Natural killer cell (primary cell): ENCODE data around the gene C1QB. TPM values are rescaled to one million over a fixed set of nuclear protein-coding genes. Genes with fewer than 3 reads are reported as not detected.

ENCODE experiments used
- ATAC-seq, 3 donors: fragments of 150-1000 bp in 2 of 3; fragments of 200-7000 bp in 1 of 3; cut with Tn5 transposase; 1 replicate in 1 of 3; 2 replicates in 2 of 3; pipeline ENCODE4 v1.10.0; 2021; ENCODE audit warnings: mild to moderate bottlenecking in 2 of 3, moderate library complexity in 2 of 3
- DNase-seq, 2 donors: peaks; one replicate each; pipeline versions ENCODE4 v3.0.0 to v3.0.0-alpha.2; 2013 to 2021; ENCODE audit warnings: mixed read lengths in 1 of 2
- H3K27ac ChIP-seq: one replicate; pipeline ENCODE4 v1.5.1; 2013; ENCODE audit warnings: mild to moderate bottlenecking, low read length
- H3K27me3 ChIP-seq: one replicate; pipeline ENCODE4 v1.6.1; 2013; ENCODE audit warnings: low read length; ENCODE audit not compliant: control insufficient read depth, insufficient read depth
- H3K36me3 ChIP-seq: one replicate; pipeline ENCODE4 v1.6.1; 2013; ENCODE audit warnings: low read length; ENCODE audit not compliant: control insufficient read depth, insufficient read depth
- H3K4me1 ChIP-seq: one replicate; pipeline ENCODE4 v1.6.1; 2013; ENCODE audit warnings: low read length; ENCODE audit not compliant: control insufficient read depth, insufficient read depth
- H3K4me3 ChIP-seq: one replicate; pipeline ENCODE4 v1.5.1; 2013; ENCODE audit warnings: low read length
- H3K9me3 ChIP-seq: one replicate; pipeline ENCODE4 v1.6.1; 2013; ENCODE audit warnings: low read length; ENCODE audit not compliant: control insufficient read depth, insufficient read depth
- H3K27ac Mint-ChIP-seq, 2 donors: one replicate each; pipeline ENCODE4 v1.8.0; 2022; ENCODE audit warnings: mild to moderate bottlenecking in 2 of 2, mixed read lengths in 2 of 2, moderate library complexity in 1 of 2
- H3K27me3 Mint-ChIP-seq, 2 donors: one replicate each; pipeline ENCODE4 v1.8.0; 2022; ENCODE audit warnings: low read depth in 2 of 2, mixed read lengths in 2 of 2
- H3K36me3 Mint-ChIP-seq: one replicate; pipeline ENCODE4 v1.8.0; 2022; ENCODE audit warnings: mixed read lengths
- H3K4me1 Mint-ChIP-seq, 2 donors: one replicate each; pipeline ENCODE4 v1.8.0; 2022; ENCODE audit warnings: mixed read lengths in 2 of 2
- H3K4me3 Mint-ChIP-seq: one replicate; pipeline ENCODE4 v1.8.0; 2022; ENCODE audit warnings: mild to moderate bottlenecking, moderate library complexity, mixed read lengths
- H3K9me3 Mint-ChIP-seq, 2 donors: one replicate each; pipeline ENCODE4 v1.8.0; 2022; ENCODE audit warnings: mixed read lengths in 2 of 2
- WGBS: methylation state at CpG from one replicate; pipeline ENCODE4 v1.1.7; 2013; ENCODE audit warnings: missing lambda C conversion rate; ENCODE audit not compliant: insufficient coverage; 5-methylcytosine and 5-hydroxymethylcytosine counted together
- intact Hi-C: fragments of 100-400 bp; cut with micrococcal nuclease; formaldehyde crosslinking; loops from one replicate; pipeline ENCODE4 v1.14.2; 2022
- total RNA-seq, 4 donors: library from RNA; stranded (reverse); fragments of 120-200 nt in 1 of 4; gene quantifications; one replicate each; pipeline versions ENCODE4 v1.2.3 to v1.2.4, GENCODE V29; 2013 to 2022
- TF ChIP-seq, protein P1 (sequence below): fragments of 200-600 bp; IDR thresholded peaks from one replicate; pipeline ENCODE4 v1.8.0; 2022; ENCODE audit warnings: antibody characterized with exemption

The C1QB gene
- total RNA-seq, 3 donors from 2014 or later (not counting 1 experiment from before 2014, with no cell fraction given), result 0.70 to 1.3 TPM; not detected in 1

DNA sequence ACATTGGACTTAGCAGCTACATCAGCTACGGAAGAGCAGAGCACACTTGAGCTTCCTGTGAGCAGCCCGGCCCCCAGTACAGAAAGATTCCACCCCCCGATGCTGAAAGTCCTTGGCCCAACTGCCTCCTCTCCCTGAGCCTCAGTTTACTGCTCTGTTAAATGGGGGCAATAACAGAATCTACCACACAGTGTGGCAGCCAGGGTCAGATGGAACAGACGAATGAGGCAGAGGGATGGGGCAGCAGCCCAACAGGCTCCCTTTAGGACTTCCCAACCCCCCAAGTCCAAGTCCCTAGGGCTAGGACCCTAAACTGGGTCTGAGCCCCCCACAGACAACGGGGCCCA is 39.5 kb upstream of the C1QB start:
- TF ChIP-seq, protein P1, sequence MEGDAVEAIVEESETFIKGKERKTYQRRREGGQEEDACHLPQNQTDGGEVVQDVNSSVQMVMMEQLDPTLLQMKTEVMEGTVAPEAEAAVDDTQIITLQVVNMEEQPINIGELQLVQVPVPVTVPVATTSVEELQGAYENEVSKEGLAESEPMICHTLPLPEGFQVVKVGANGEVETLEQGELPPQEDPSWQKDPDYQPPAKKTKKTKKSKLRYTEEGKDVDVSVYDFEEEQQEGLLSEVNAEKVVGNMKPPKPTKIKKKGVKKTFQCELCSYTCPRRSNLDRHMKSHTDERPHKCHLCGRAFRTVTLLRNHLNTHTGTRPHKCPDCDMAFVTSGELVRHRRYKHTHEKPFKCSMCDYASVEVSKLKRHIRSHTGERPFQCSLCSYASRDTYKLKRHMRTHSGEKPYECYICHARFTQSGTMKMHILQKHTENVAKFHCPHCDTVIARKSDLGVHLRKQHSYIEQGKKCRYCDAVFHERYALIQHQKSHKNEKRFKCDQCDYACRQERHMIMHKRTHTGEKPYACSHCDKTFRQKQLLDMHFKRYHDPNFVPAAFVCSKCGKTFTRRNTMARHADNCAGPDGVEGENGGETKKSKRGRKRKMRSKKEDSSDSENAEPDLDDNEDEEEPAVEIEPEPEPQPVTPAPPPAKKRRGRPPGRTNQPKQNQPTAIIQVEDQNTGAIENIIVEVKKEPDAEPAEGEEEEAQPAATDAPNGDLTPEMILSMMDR, result no peak
- intact Hi-C loops, result no loop called here
- no peak for DNase-seq
- Mint-ChIP-seq H3K4me3 (no peak overlapping the region), H3K27me3 (peaks cover 21 to 28% of the 10 kb centered on the region in 2 donors), H3K27ac (no peak overlapping the region), H3K36me3 (no peaks in the 10 kb centered on the region), H3K4me1 (no peaks in the 10 kb centered on the region), H3K9me3 (no peaks in the 10 kb centered on the region)
- no peaks in the 10 kb centered on the region for H3K27me3 ChIP-seq
- WGBS, result 73% methylated on average over 5 of the region's 5 CpGs
- no peak overlapping the region for H3K27ac ChIP-seq
- H3K9me3 ChIP-seq, result no peaks in the 10 kb centered on the region
- H3K4me1 ChIP-seq, result no peaks in the 10 kb centered on the region
- no peak for ATAC-seq
- H3K4me3 ChIP-seq, result no peak overlapping the region
- no peaks in the 10 kb centered on the region for H3K36me3 ChIP-seq

- no peaks in the 10 kb centered on the region for H3K4me1 Mint-ChIP-seq
- no peaks in the 10 kb centered on the region for H3K9me3 Mint-ChIP-seq
- ATAC-seq (no peak), DNase-seq (no peak)
- WGBS, result 57% methylated on average over 12 of the region's 12 CpGs
- Histone ChIP-seq H3K4me3 (no peak overlapping the region), H3K9me3 (no peaks in the 10 kb centered on the region), H3K36me3 (no peaks in the 10 kb centered on the region), H3K27ac (no peak overlapping the region), H3K4me1 (no peaks in the 10 kb centered on the region), H3K27me3 (no peaks in the 10 kb centered on the region)
- no peaks in the 10 kb centered on the region for H3K36me3 Mint-ChIP-seq
- H3K27ac Mint-ChIP-seq, result no peak overlapping the region
- no peak overlapping the region for H3K4me3 Mint-ChIP-seq
- peaks cover 19 to 24% of the 10 kb centered on the region in 2 donors for H3K27me3 Mint-ChIP-seq
- TF ChIP-seq, protein P1, result no peak
- intact Hi-C loops, result no loop called here
Observed at GRCh38 chr1:22613951-22614350, 39.1 kb upstream of the C1QB start.

DNA sequence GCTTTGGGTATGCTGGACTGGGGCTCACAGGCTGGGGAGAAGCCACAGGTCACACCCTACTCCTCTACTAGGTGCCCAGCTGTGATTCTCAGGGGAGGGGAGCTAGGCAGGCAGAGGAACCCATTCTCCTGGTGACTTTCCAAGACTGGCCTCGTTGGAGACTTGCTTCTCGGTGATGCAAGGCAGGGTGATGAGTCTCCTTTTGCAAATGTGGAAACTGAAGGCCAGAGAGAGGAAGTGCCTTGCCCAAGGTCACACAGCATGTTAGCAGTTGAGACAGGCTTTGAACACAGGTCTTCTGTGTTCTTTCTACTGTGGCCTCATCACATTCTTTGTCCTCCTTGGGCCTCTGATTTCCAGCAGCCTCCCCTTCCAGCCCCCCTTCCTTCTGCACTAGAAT is 37.1 kb upstream of the C1QB start:
- H3K27me3 ChIP-seq, result no peaks in the 10 kb centered on the region
- 86% methylated on average over 2 of the region's 2 CpGs for WGBS
- DNase-seq (no peak), ATAC-seq (no peak)
- Mint-ChIP-seq H3K9me3 (no peaks in the 10 kb centered on the region), H3K36me3 (no peaks in the 10 kb centered on the region), H3K27ac (no peak overlapping the region), H3K4me3 (no peak overlapping the region), H3K4me1 (no peaks in the 10 kb centered on the region), H3K27me3 (peaks cover 14% of the 10 kb centered on the region in 2 donors)
- intact Hi-C loops, result no loop called here
- no peak overlapping the region for H3K27ac ChIP-seq
- TF ChIP-seq, protein P1, result no peak
- H3K4me1 ChIP-seq, result no peaks in the 10 kb centered on the region
- H3K9me3 ChIP-seq, result no peaks in the 10 kb centered on the region
- no peaks in the 10 kb centered on the region for H3K36me3 ChIP-seq
- no peak overlapping the region for H3K4me3 ChIP-seq

DNA sequence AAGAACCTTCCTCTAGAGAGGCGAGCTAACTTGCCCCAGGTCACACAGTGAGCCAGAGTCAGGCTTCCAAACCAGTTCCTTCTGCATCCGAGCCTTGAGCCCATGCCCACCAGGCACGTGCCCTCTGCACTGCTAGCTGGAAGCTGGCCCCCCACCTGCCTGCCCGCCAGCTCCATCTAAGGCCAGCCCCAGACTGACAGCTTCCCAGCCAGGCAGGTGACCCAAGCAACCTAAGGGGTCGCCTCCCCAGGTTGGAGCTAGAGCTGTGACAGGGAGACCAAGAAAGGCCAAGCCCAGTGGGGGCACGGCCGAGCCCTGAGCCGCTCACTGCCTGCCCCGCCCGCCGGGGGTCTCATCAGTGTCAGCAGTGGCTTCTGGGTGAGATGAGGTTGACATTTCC is 36.5 kb upstream of the C1QB start:
- no peak overlapping the region for H3K4me3 ChIP-seq
- no peak for DNase-seq
- Mint-ChIP-seq H3K27ac (no peak overlapping the region), H3K27me3 (peaks cover 8 to 14% of the 10 kb centered on the region in 2 donors), H3K4me1 (no peaks in the 10 kb centered on the region), H3K9me3 (no peaks in the 10 kb centered on the region), H3K36me3 (no peaks in the 10 kb centered on the region), H3K4me3 (no peak overlapping the region)
- no peaks in the 10 kb centered on the region for H3K4me1 ChIP-seq
- H3K36me3 ChIP-seq, result no peaks in the 10 kb centered on the region
- no peaks in the 10 kb centered on the region for H3K9me3 ChIP-seq
- intact Hi-C loops, result no loop called here
- no peak for ATAC-seq
- TF ChIP-seq, protein P1, result no peak
- H3K27ac ChIP-seq, result no peak overlapping the region
- 58% methylated on average over 11 of the region's 11 CpGs for WGBS
- H3K27me3 ChIP-seq, result no peaks in the 10 kb centered on the region
